GOT3 (cell line): ENCODE results near the gene PPP2R1B.

Experiments used
- DNase-seq: peaks from one replicate; lab custom pipeline; 2025; ENCODE audit warnings: mixed read lengths; lab: John Stamatoyannopoulos, UW

PPP2R1B gene

DNA sequence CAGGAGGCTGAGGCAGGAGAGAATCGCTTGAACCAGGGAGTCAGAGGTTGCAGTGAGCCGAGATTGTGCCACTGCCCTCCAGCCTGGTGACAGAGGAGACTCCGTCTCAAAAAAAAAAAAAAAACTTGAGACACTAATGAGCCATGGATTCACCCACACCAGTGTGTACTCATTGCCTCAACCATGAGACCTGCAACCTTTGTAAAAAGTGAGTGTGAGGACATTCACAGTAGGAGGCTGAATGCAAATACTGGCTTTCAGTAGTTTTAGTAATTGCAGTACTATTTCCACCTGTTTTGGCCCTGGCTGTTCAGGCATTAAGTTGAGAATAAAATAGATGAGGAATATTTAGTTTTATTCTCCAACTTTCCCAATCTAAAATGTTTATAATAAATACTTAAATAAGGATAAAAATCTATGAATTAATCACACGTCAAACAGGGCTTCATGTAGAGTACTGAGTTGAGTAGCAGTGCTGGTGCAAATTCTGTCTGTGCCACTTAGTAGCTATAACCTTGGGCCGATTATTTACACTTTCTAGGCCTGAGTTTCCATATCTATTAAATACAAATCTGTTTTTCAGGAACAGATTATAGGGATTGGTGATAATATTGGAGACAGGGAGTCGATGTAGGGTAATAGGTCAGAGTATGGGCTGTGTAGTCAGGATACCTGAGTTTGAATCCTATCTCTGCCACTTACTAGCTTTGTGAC is 72.8 kb downstream of the PPP2R1B start:
- DNase-seq: no peak

DNA sequence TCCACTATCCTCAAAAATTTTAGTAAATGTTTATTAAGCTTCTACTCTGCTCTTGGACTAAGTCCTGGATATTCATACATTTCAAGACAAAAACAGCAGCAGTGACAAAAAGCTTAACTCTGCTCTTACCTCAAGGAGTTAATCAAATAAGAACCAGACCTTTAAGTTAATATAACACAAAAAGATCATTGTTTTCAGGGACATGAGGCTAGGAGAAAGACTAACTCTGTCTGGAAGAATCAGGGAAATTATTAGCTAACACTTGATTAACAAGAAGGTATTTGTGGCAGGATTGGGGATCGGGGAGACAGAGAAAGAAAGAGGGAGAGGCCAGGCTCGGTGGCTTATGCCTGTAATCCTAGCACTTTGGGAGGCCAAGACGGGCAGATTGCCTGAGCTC is 74.4 kb downstream of the PPP2R1B start:
- DNase-seq: no peak

DNA sequence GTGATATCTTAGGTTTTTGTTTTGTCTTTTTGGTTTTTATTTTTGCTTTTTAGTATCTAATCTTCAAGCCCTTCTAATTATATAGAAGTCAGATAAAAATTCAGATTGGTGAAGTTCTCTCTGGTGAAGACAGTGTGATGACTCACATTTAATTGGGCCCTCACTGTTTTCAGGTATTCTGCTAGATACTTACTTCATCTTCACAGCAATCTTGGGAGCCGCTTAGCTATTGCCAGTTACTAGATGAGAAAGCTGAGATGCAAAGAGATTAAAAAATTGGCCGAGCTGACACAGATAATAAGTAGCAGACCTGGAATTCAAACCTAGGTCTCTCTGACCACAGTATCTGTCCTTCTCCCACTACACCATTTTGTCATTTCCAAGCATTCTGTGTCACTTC is 75.0 kb downstream of the PPP2R1B start:
- no peak for DNase-seq

DNA sequence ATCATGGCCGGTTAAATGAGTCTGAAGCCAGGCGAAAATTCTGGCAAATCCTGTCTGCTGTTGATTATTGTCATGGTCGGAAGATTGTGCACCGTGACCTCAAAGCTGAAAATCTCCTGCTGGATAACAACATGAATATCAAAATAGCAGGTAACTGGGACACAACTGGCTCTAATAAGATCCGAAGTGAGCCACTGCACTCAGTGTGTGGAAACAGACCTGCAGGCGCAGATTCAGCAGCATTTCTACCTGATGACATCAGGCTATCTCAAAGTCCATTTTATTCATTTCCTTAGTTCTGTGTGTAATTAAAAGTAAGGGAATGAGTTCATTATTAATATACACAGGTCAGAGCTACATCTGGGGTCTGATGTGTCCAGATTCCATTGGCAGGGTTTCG is 78.2 kb downstream of the PPP2R1B start:
- DNase-seq: no peak

DNA sequence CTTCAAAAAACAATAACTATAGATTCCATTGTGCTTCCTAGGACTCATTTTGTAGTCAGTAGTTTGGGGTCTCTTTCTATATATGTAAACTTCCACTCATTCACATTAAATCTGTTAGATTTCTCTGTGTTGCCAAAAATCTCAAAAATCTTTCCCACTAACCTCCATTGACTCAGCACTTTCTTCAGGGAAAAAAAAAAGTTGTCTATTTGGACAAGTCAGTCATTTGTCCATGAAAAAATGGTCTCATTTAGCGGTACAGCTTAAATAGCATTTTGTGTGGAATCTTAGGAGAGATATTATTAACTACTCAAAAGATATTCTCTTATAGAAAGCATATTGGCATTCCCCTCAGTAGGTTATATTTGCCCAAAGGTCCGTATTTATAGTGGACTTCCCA is 81.9 kb downstream of the PPP2R1B start:
- DNase-seq: no peak

DNA sequence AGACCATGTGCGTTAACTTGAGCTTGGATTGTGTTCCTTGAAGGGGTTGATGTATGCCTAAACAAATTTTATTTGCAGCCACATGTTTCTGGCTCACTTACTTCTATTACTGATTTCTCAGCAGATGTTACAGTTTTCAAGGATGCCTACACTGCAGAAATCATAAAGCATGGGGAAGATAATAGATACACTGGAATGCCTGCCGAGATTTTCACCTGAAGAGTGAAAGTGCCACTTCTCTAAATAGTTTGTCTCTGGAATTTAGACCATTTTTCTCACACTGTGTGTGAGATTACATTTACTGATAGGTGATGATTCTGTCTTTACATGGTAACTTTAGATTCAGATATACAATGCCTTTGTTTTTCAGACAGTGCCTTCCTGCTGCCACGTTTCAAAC is 82.4 kb downstream of the PPP2R1B start:
- DNase-seq: no peak

DNA sequence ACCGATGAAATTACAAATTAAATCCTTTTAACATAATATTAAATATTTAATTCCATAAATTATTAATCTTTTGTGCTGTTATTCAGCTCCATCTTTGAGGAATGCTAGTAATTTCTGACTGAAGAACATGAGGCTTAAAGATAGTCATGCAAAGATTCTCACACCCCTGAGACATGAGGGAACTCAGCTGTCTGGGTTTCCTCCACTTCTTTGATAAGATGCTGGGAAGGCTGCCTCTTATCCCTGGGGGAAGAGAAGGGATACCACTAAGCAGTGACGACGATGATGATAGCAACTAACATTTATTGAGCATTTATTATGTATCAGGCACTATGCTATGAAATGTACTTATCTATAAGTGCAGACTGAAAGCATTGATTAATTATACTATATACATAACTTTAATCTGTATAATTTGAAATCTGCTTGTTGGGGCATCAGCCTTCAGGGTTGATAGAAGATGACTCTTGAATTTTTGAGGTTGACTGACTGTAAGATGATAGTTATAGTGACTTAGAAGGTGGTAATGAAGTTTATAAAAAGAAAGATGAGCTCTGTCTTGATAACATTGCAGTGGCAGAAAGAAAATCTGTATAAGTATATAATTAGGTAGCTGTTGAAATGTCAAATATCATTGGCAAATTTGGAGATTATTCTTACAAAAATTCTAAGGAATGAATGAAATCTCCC is 85.6 kb downstream of the PPP2R1B start:
- no peak for DNase-seq
